ENCODE measurements around the gene EEF1A2. TPM values are rescaled to one million over a fixed set of nuclear protein-coding genes. Genes with fewer than 3 reads are reported as not detected.

EEF1A2 gene
- polyA plus RNA-seq, 4 donors: 1.3 to 3.0 (median 1.8) TPM

GRCh38 chr20:63500902-63501817 lies 2.3 kb upstream of the EEF1A2 start:
- DNase-seq (ENCODE audit: low read depth in 4 of 4, low spot score in 2 of 4): no peak

- no peak for DNase-seq (ENCODE audit: low read depth in 4 of 4, low spot score in 2 of 4)
Measured at GRCh38 chr20:63500151-63500901, 1.4 kb upstream of the EEF1A2 start.

- DNase-seq (ENCODE audit: low read depth in 4 of 4, low spot score in 2 of 4): no peak
Measured at GRCh38 chr20:63499338-63499969, 571 bp upstream of the EEF1A2 start.

GRCh38 chr20:63497946-63498935 lies 642 bp downstream of the EEF1A2 start:
- DNase-seq (ENCODE audit: low read depth in 4 of 4, low spot score in 2 of 4): no peak

- no peak for DNase-seq (ENCODE audit: low read depth in 4 of 4, low spot score in 2 of 4)
Measured at GRCh38 chr20:63497138-63497945, 1.5 kb downstream of the EEF1A2 start.

GRCh38 chr20:63496596-63497120 lies 2.2 kb downstream of the EEF1A2 start:
- DNase-seq (ENCODE audit: low read depth in 4 of 4, low spot score in 2 of 4): no peak

GRCh38 chr20:63495741-63496595 lies 2.9 kb downstream of the EEF1A2 start:
- peak in 1 of 4 donors; percentile 36 for DNase-seq (ENCODE audit: low read depth in 4 of 4, low spot score in 2 of 4)

- DNase-seq (ENCODE audit: low read depth in 4 of 4, low spot score in 2 of 4): no peak
Measured at GRCh38 chr20:63495167-63495720, 3.6 kb downstream of the EEF1A2 start.

- no peak for DNase-seq (ENCODE audit: low read depth in 4 of 4, low spot score in 2 of 4)
Measured at GRCh38 chr20:63494420-63495166, 4.3 kb downstream of the EEF1A2 start.

GRCh38 chr20:63494084-63494419 lies 4.8 kb downstream of the EEF1A2 start:
- no peak for DNase-seq (ENCODE audit: low read depth in 4 of 4, low spot score in 2 of 4)

- no peak for DNase-seq (ENCODE audit: low read depth in 4 of 4, low spot score in 2 of 4)
Measured at GRCh38 chr20:63493563-63494020, 5.3 kb downstream of the EEF1A2 start.

GRCh38 chr20:63492982-63493381 lies 5.9 kb downstream of the EEF1A2 start:
- DNase-seq (ENCODE audit: low read depth in 4 of 4, low spot score in 2 of 4): no peak

GRCh38 chr20:63492518-63492917 lies 6.4 kb downstream of the EEF1A2 start:
- no peak for DNase-seq (ENCODE audit: low read depth in 4 of 4, low spot score in 2 of 4)

GRCh38 chr20:63491635-63492230 lies 7.2 kb downstream of the EEF1A2 start:
- no peak for DNase-seq (ENCODE audit: low read depth in 4 of 4, low spot score in 2 of 4)

GRCh38 chr20:63491078-63491477 lies 7.8 kb downstream of the EEF1A2 start:
- DNase-seq (ENCODE audit: low read depth in 4 of 4, low spot score in 2 of 4): no peak

GRCh38 chr20:63490416-63490815 lies 8.5 kb downstream of the EEF1A2 start:
- no peak for DNase-seq (ENCODE audit: low read depth in 4 of 4, low spot score in 2 of 4)

All from left renal cortex interstitium (tissue), 4 donors.